Sigmoid colon (tissue), 7 donors: ENCODE results near the gene CDH20. TPM values are rescaled to one million over a fixed set of nuclear protein-coding genes. Genes with fewer than 3 reads are reported as not detected.

Experiments
- DNase-seq: peaks from one replicate; pipeline ENCODE4 v3.0.0-alpha.2; 2019
- H3K27ac ChIP-seq, 4 donors: fragments of 200-600 bp; sonication (generic); one replicate each; pipeline ENCODE4 v1.5.1; 2016 to 2019; ENCODE audit warnings: mild to moderate bottlenecking in 1 of 4
- H3K27me3 ChIP-seq, 3 donors: fragments of 200-600 bp; sonication (generic); one replicate each; pipeline ENCODE4 v1.5.1; 2019; ENCODE audit warnings: mild to moderate bottlenecking in 1 of 3
- H3K36me3 ChIP-seq, 4 donors: fragments of 200-600 bp; sonication (generic); one replicate each; pipeline ENCODE4 v1.5.1; 2016 to 2019
- H3K4me1 ChIP-seq, 4 donors: fragments of 200-600 bp; sonication (generic); one replicate each; pipeline ENCODE4 v1.5.1; 2017 to 2019
- H3K4me3 ChIP-seq, 4 donors: fragments of 200-600 bp; sonication (generic); one replicate each; pipeline ENCODE4 v1.5.1; 2017 to 2019; ENCODE audit warnings: mild to moderate bottlenecking in 2 of 4, moderate library complexity in 1 of 4
- H3K9me3 ChIP-seq, 4 donors: fragments of 200-600 bp in 3 of 4; sonication (generic) in 3 of 4; one replicate each; pipeline versions ENCODE4 v1.5.1 to v1.6.1; 2013 to 2019
- CTCF ChIP-seq, 4 experiments: fragments of 450-650 bp in 3 of 4; fragments of 200-600 bp in 1 of 4; IDR thresholded peaks; one replicate each; pipeline ENCODE4 v1.5.1; 2016 to 2019; ENCODE audit warnings: antibody characterized with exemption in 4 of 4, mild to moderate bottlenecking in 3 of 4, moderate library complexity in 2 of 4
- EP300 ChIP-seq, 4 donors: sonication (generic); formaldehyde crosslinking; IDR thresholded peaks; one replicate each; pipeline ENCODE4 v1.6.1; 2017; ENCODE audit warnings: antibody characterized with exemption in 4 of 4
- POLR2A ChIP-seq, 2 donors: fragments of 450-650 bp; IDR thresholded peaks; one replicate each; pipeline ENCODE4 v1.6.1; 2016; ENCODE audit warnings: antibody characterized with exemption in 2 of 2, mild to moderate bottlenecking in 2 of 2, moderate library complexity in 2 of 2
- POLR2AphosphoS5 ChIP-seq, 4 donors: sonication (generic); formaldehyde crosslinking; IDR thresholded peaks; one replicate each; pipeline ENCODE4 v1.6.1; 2017; ENCODE audit warnings: antibody characterized with exemption in 4 of 4
- WGBS, 2 donors: extraction: QIAGEN DNeasy Blood & Tissue Kit; methylation state at CpG; one replicate each; pipeline ENCODE4 v1.1.7; 2013; 5-methylcytosine and 5-hydroxymethylcytosine counted together
- intact Hi-C: fragments of 100-400 bp; cut with DNase I; formaldehyde crosslinking; loops from one replicate; pipeline ENCODE4 v1.15.1; 2023
- polyA plus RNA-seq, 3 donors: library from polyadenylated mRNA; stranded (reverse); fragments of 200-250 nt; gene quantifications; one replicate each; pipeline ENCODE4 v1.2.3, GENCODE V29; 2013
- total RNA-seq, 4 donors: library from RNA; depleted of rRNA; stranded (reverse); fragments of >200 nt; gene quantifications; one replicate each; pipeline ENCODE4 v1.1.0, GENCODE V29; 2016
- donor health status: healthy with polysubstance abuse.
- donor health status: Bipolar disorder and iron deficiency.
- donor health status: healthy.

The CDH20 gene
- total and polyA plus RNA-seq, 7 donors, result under 0.01 to 0.33 (median 0.21) TPM; not detected in 3

DNA sequence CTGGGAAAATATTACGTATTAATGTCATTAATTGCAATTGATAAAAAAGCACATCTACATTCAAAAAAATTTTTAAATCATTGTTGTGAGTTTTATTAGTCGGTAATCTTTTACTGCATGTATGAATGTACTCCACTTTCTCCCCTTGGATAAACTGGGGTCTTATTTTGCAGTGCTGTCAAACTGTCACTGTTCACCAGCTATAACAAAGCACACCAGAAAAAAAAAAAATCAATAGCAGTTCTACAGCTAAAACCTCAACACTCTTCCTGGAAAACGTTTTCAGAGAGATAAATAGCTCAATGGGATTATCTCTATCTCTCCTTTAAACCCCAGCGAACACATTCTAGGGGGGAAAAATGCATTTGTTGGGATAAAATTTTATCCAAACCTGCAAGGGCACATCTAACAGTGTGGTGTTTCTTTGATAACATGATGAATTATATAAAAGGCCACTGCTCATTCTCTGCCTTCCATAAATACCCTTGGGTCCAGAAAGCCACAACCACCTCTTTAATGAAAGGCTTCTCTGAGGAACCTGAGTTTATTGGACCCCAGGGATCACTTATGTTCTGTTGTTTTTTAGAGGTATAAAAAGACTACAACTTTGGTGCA, 219.9 kb downstream of the CDH20 start:
- TF ChIP-seq CTCF (IDR thresholded peaks at IDR 0.05) (no peak), POLR2AphosphoS5 (IDR thresholded peaks at IDR 0.05) (no peak), POLR2A (IDR thresholded peaks at IDR 0.05) (no peak)
- WGBS, 2 donors, result 77 to 79% methylated on average over 4 of the region's 4 CpGs
- H3K4me3 ChIP-seq, result no peak overlapping the region
- no peak for DNase-seq
- intact Hi-C loops, result no loop called here
- no peaks in the 10 kb centered on the region for H3K36me3 ChIP-seq
- H3K27ac ChIP-seq, result no peak overlapping the region
- no peaks in the 10 kb centered on the region for H3K9me3 ChIP-seq
- H3K4me1 ChIP-seq, result no peaks in the 10 kb centered on the region
- no peaks in the 10 kb centered on the region for H3K27me3 ChIP-seq

DNA sequence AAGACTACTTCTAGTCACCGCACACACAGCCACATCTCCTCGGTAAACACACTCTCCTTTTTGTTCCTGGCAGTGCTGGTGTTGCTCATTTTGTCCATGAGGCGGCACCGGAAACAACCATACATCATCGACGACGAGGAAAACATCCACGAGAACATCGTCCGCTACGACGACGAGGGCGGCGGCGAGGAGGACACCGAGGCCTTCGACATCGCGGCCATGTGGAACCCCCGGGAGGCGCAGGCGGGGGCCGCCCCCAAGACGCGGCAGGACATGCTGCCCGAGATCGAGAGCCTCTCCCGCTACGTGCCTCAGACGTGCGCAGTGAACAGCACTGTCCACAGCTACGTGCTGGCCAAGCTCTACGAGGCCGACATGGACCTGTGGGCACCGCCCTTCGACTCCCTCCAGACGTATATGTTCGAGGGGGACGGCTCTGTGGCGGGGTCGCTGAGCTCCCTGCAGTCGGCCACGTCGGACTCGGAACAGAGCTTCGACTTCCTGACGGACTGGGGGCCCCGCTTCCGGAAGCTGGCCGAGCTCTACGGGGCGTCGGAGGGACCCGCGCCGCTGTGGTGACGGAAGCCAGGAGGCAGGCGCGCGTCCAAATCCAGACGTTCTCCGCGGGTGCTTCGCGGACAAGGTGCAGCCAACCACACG, 221.0 kb downstream of the CDH20 start:
- H3K4me1 ChIP-seq, result no peaks in the 10 kb centered on the region
- H3K4me3 ChIP-seq, result no peak overlapping the region
- H3K36me3 ChIP-seq, result no peaks in the 10 kb centered on the region
- no peaks in the 10 kb centered on the region for H3K9me3 ChIP-seq
- intact Hi-C loops, result no loop called here
- no peak overlapping the region for H3K27ac ChIP-seq
- TF ChIP-seq CTCF (IDR thresholded peaks at IDR 0.05), result no peak
- no peak for TF ChIP-seq EP300 (IDR thresholded peaks at IDR 0.05)
- TF ChIP-seq POLR2A (IDR thresholded peaks at IDR 0.05), result no peak
- no peak for TF ChIP-seq POLR2AphosphoS5 (IDR thresholded peaks at IDR 0.05)
- no peak for DNase-seq
- H3K27me3 ChIP-seq, result no peaks in the 10 kb centered on the region
- WGBS, 2 donors, result 78 to 88% methylated on average over 67 of the region's 67 CpGs

DNA sequence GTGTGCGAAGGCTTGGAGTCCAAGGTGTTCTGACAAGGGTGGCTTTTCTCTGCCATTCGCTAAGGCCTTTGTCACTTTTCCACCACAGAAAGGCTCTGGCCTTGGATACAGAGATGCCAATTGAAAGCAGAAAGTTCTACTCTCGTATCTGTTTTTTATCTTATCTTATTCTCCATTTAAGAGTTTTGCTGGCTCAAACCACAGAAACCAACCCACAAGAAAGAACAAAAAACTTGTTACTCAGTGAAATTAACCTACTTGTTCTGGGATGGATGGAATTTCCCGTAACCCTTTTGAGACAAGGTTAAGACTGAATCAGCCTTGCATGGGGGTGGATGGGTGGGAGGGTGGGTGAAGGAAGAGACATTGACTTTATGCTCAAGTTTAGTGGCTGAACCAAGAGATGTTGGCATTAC, 221.7 kb downstream of the CDH20 start:
- 86 to 87% methylated on average over 4 of the region's 4 CpGs for WGBS, 2 donors
- no peak overlapping the region for H3K4me3 ChIP-seq
- no peaks in the 10 kb centered on the region for H3K27me3 ChIP-seq
- TF ChIP-seq POLR2AphosphoS5 (IDR thresholded peaks at IDR 0.05), result no peak
- no peak for TF ChIP-seq POLR2A (IDR thresholded peaks at IDR 0.05)
- TF ChIP-seq CTCF (IDR thresholded peaks at IDR 0.05), result no peak
- TF ChIP-seq EP300 (IDR thresholded peaks at IDR 0.05), result no peak
- H3K4me1 ChIP-seq, result no peaks in the 10 kb centered on the region
- no peak for DNase-seq
- intact Hi-C loops, result no loop called here
- H3K9me3 ChIP-seq, result no peaks in the 10 kb centered on the region
- no peak overlapping the region for H3K27ac ChIP-seq
- H3K36me3 ChIP-seq, result no peaks in the 10 kb centered on the region

- no peak for TF ChIP-seq POLR2AphosphoS5 (IDR thresholded peaks at IDR 0.05)
- TF ChIP-seq EP300 (IDR thresholded peaks at IDR 0.05), result no peak
- TF ChIP-seq POLR2A (IDR thresholded peaks at IDR 0.05), result no peak
- no peak for TF ChIP-seq CTCF (IDR thresholded peaks at IDR 0.05)
- intact Hi-C loops, result no loop called here
- Histone ChIP-seq H3K4me1 (no peaks in the 10 kb centered on the region), H3K9me3 (no peaks in the 10 kb centered on the region), H3K36me3 (no peaks in the 10 kb centered on the region), H3K27me3 (no peaks in the 10 kb centered on the region), H3K27ac (no peak overlapping the region), H3K4me3 (no peak overlapping the region)
- no peak for DNase-seq
- WGBS, 2 donors, result 79 to 87% methylated on average over 3 of the region's 3 CpGs
These were observed 223.1 kb downstream of the CDH20 start for GRCh38 chr18:61556316-61556715.
